ENCODE results near the gene TRIM31. TPM values are rescaled to one million over a fixed set of nuclear protein-coding genes. Genes with fewer than 3 reads are reported as not detected.

Gene TRIM31
- total RNA-seq, 2 donors from 2014 or later: 0.32 TPM; not detected in 1

DNA sequence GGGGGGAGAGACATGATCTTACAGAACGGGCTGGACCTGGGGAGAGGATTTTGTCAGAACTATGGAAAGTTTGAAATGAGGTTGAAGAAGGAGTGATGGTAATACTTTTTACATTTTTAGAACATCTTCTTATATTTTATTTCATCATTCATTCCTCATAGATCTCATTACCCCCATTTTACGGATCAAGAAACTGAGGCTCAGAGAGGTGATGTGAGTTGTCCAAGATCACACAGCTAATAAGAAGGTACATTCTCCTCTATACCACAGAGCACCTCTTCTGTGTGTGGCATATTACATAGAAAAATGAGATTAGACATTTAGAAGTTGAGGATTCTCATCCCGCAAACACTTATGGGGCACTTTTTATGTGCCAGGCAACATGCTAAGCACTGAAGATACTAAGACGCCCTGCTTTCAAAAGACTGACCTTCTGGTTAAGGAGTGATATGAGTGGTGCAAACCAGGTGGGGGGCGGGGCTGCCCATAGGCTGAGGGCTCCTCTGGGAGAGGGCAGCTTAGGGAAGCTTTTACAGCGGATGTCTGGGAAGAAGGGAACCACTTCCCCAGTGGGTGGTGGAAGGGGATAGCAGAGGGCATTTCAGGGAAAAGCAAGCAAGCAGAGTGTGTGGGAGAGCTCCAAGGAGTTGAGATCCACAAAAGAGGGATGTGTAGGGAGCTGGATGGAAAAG lies 19.9 kb downstream of the TRIM31 start:
- H3K9me3 ChIP-seq: no peaks in the 10 kb centered on the region
- intact Hi-C loops (cut with DNase I): no loop called here
- TF ChIP-seq, protein P1, sequence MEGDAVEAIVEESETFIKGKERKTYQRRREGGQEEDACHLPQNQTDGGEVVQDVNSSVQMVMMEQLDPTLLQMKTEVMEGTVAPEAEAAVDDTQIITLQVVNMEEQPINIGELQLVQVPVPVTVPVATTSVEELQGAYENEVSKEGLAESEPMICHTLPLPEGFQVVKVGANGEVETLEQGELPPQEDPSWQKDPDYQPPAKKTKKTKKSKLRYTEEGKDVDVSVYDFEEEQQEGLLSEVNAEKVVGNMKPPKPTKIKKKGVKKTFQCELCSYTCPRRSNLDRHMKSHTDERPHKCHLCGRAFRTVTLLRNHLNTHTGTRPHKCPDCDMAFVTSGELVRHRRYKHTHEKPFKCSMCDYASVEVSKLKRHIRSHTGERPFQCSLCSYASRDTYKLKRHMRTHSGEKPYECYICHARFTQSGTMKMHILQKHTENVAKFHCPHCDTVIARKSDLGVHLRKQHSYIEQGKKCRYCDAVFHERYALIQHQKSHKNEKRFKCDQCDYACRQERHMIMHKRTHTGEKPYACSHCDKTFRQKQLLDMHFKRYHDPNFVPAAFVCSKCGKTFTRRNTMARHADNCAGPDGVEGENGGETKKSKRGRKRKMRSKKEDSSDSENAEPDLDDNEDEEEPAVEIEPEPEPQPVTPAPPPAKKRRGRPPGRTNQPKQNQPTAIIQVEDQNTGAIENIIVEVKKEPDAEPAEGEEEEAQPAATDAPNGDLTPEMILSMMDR (IDR thresholded peaks at IDR 0.05): no peak
- TF ChIP-seq POLR2A (IDR thresholded peaks at IDR 0.05): no peak
- no peak for TF ChIP-seq POLR2AphosphoS5 (IDR thresholded peaks at IDR 0.05)
- H3K27ac ChIP-seq: no peak overlapping the region
- peaks cover 3% of the 10 kb centered on the region for H3K4me1 ChIP-seq (replicated peaks)
- no peak overlapping the region for H3K4me3 ChIP-seq
- H3K27me3 ChIP-seq (replicated peaks; ENCODE audit: insufficient read depth): no peaks in the 10 kb centered on the region
- DNase-seq (ENCODE audit: low spot score): no peak
- 89% methylated on average over 5 of the region's 6 CpGs for WGBS
- no peaks in the 10 kb centered on the region for H3K36me3 ChIP-seq

DNA sequence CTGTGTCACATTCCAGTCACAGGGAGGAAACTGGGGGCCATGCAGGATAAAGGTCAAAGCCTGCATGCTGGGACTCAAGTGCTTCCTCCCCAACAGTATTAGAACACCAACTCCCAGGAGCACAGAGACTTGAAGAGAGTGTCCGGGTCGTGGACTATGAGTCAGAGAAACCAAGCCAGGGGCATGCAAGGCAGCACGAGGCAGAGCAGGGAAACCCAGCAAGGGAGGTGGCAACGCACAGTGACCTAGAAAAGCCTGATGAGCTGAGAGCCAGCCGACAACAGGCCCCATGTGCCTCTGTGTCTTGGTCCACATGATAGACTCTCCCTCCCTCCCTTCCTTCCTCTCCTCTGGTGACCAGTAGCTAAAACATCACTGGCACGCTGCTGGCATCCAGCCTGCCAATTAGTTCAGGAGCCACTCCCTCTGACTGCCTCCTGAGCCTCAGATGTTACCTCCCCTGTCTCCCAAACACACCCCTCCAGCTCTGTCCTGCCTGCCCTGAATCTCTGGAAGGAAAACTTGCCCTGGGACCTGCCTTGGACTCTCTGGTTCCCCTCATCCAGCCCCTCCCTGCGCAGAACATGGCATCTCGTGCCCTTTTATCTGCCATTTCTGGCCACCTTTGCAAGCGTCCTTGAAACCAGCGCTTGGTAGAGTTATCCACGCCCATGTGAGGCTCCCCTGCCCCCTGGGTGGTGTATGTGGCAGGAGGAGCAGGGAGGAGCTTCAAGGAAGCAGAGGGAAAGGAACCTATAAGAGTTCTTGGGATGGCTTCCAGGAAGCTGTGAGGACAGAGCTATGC lies 21.1 kb downstream of the TRIM31 start:
- intact Hi-C loops (cut with DNase I): no loop called here
- Histone ChIP-seq H3K27ac (no peak overlapping the region), H3K27me3 (replicated peaks; ENCODE audit: insufficient read depth) (no peaks in the 10 kb centered on the region), H3K9me3 (no peaks in the 10 kb centered on the region), H3K4me3 (no peak overlapping the region), H3K4me1 (replicated peaks) (peaks cover 3% of the 10 kb centered on the region), H3K36me3 (no peaks in the 10 kb centered on the region)
- 62% methylated on average over 11 of the region's 11 CpGs for WGBS
- TF ChIP-seq POLR2AphosphoS5 (IDR thresholded peaks at IDR 0.05) (no peak), POLR2A (IDR thresholded peaks at IDR 0.05) (no peak)
- TF ChIP-seq, protein P1 (IDR thresholded peaks at IDR 0.05): no peak
- DNase-seq (ENCODE audit: low spot score): no peak

DNA sequence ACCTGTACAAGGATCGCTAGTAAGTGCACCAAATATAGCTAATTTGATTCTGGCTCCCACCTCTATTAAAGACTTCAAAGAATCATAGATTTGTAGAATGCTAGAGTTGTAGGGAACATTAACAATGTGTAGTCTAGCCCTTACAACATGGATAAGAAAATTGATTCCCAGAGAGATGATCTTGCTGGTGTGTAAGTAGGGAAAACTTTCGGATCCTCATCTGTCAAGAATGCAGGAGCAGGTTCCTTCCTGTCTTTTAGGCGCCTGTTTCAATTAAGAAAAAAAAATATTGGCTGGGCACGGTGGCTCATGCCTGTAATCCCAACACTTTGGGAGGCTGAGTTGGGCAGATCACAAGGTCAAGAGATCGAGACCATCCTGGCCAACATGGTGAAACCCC lies 25.0 kb downstream of the TRIM31 start:
- no peak for DNase-seq (ENCODE audit: low spot score)
- H3K4me1 ChIP-seq (replicated peaks): no peaks in the 10 kb centered on the region
- no peaks in the 10 kb centered on the region for H3K36me3 ChIP-seq
- no peaks in the 10 kb centered on the region for H3K27me3 ChIP-seq (replicated peaks; ENCODE audit: insufficient read depth)
- WGBS: 81% methylated on average over 5 of the region's 5 CpGs
- intact Hi-C loops (cut with DNase I): no loop called here
- no peak overlapping the region for H3K4me3 ChIP-seq
- no peak overlapping the region for H3K27ac ChIP-seq
- TF ChIP-seq POLR2AphosphoS5 (IDR thresholded peaks at IDR 0.05) (no peak), POLR2A (IDR thresholded peaks at IDR 0.05) (no peak)
- TF ChIP-seq, protein P1 (IDR thresholded peaks at IDR 0.05): no peak
- no peaks in the 10 kb centered on the region for H3K9me3 ChIP-seq

DNA sequence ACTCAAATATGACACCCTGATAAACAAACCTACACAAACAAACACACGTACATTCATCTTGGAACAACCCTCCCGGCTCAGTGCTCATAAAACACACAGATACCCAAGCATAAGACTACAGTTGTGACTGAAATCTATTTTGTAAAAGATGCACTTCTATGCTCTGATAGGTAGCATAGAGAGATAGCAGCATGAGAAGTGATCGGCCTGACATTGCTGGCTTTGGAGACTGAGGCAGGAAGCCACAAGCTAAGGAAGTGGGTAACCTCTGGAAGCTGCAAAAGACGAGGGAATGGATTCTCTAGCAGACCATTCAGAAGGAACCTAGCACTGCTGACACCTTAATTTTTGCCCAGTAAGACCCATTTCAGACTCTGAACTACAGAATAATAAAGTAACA lies 35.7 kb downstream of the TRIM31 start:
- 32% methylated on average over 4 of the region's 4 CpGs for WGBS
- no peak overlapping the region for H3K4me3 ChIP-seq
- H3K36me3 ChIP-seq: no peaks in the 10 kb centered on the region
- no peaks in the 10 kb centered on the region for H3K27me3 ChIP-seq (replicated peaks; ENCODE audit: insufficient read depth)
- H3K9me3 ChIP-seq: no peaks in the 10 kb centered on the region
- no peaks in the 10 kb centered on the region for H3K4me1 ChIP-seq (replicated peaks)
- intact Hi-C loops (cut with DNase I): no loop called here
- peak overlapping the region in 1 of 2 donors; percentile 88 for H3K27ac ChIP-seq
- no peak for DNase-seq (ENCODE audit: low spot score)
- TF ChIP-seq POLR2AphosphoS5 (IDR thresholded peaks at IDR 0.05) (no peak), POLR2A (IDR thresholded peaks at IDR 0.05) (no peak)
- TF ChIP-seq, protein P1 (IDR thresholded peaks at IDR 0.05): no peak

Measured in prostate gland (tissue), 2 donors.